ENCODE measurements around the gene TEX54.

The TEX54 gene

GRCh38 chr11:62811659-62812058 lies 21.0 kb downstream of the TEX54 start:
- H3K4me1 Mint-ChIP-seq, result peaks cover 1% of the 10 kb centered on the region
- H3K27ac Mint-ChIP-seq, result no peak overlapping the region
- no peaks in the 10 kb centered on the region for H3K36me3 Mint-ChIP-seq
- H3K9me3 Mint-ChIP-seq, result no peaks in the 10 kb centered on the region
- no peak overlapping the region for H3K4me3 Mint-ChIP-seq
- no peaks in the 10 kb centered on the region for H3K27me3 Mint-ChIP-seq

- no peaks in the 10 kb centered on the region for H3K27me3 Mint-ChIP-seq
- H3K9me3 Mint-ChIP-seq, result no peaks in the 10 kb centered on the region
- H3K4me1 Mint-ChIP-seq, result peaks cover 8% of the 10 kb centered on the region
- peak overlapping the region; percentile 38 for H3K27ac Mint-ChIP-seq
- H3K36me3 Mint-ChIP-seq, result no peaks in the 10 kb centered on the region
- H3K4me3 Mint-ChIP-seq, result no peak overlapping the region
Measured at GRCh38 chr11:62810748-62811147, 21.9 kb downstream of the TEX54 start.

GRCh38 chr11:62806611-62807121 lies 26.0 kb downstream of the TEX54 start:
- Mint-ChIP-seq H3K9me3 (no peaks in the 10 kb centered on the region), H3K36me3 (peaks cover 9% of the 10 kb centered on the region), H3K4me3 (peak overlapping the region; percentile 100), H3K4me1 (peaks cover 34% of the 10 kb centered on the region), H3K27me3 (no peaks in the 10 kb centered on the region), H3K27ac (no peak overlapping the region)

GRCh38 chr11:62805961-62806441 lies 26.6 kb downstream of the TEX54 start:
- no peaks in the 10 kb centered on the region for H3K27me3 Mint-ChIP-seq
- peaks cover 9% of the 10 kb centered on the region for H3K36me3 Mint-ChIP-seq
- H3K9me3 Mint-ChIP-seq, result no peaks in the 10 kb centered on the region
- H3K4me1 Mint-ChIP-seq, result peaks cover 40% of the 10 kb centered on the region
- peak overlapping the region; percentile 100 for H3K27ac Mint-ChIP-seq
- H3K4me3 Mint-ChIP-seq, result peak overlapping the region; percentile 100

GRCh38 chr11:62805076-62805892 lies 27.4 kb downstream of the TEX54 start, which contains the start of gene NXF1:
Gene NXF1 (minus strand): TSS chr11:62805440. CDS start chr11:62805356, 84 bp downstream.
- peak within 1 kb of the TSS; percentile 100 for H3K27ac Mint-ChIP-seq
- H3K36me3 Mint-ChIP-seq, result peaks cover 12% of the 10 kb centered on the region
- peak within 1 kb of the TSS; percentile 100 for H3K4me3 Mint-ChIP-seq
- H3K4me1 Mint-ChIP-seq, result peaks cover 41% of the 10 kb centered on the region
- no peaks in the 10 kb centered on the region for H3K9me3 Mint-ChIP-seq
- no peaks in the 10 kb centered on the region for H3K27me3 Mint-ChIP-seq

- Mint-ChIP-seq H3K4me3 (peak overlapping the region; percentile 100), H3K9me3 (no peaks in the 10 kb centered on the region), H3K4me1 (peaks cover 41% of the 10 kb centered on the region), H3K36me3 (peaks cover 15% of the 10 kb centered on the region), H3K27me3 (no peaks in the 10 kb centered on the region), H3K27ac (peak overlapping the region; percentile 100)
Measured at GRCh38 chr11:62804310-62805075, 28.1 kb downstream of the TEX54 start.

- Mint-ChIP-seq H3K27ac (peak overlapping the region; percentile 70), H3K9me3 (no peaks in the 10 kb centered on the region), H3K4me3 (no peak overlapping the region), H3K36me3 (peaks cover 19% of the 10 kb centered on the region), H3K4me1 (peaks cover 34% of the 10 kb centered on the region), H3K27me3 (no peaks in the 10 kb centered on the region)
Measured at GRCh38 chr11:62801071-62801470, 31.6 kb downstream of the TEX54 start.

- Mint-ChIP-seq H3K9me3 (no peaks in the 10 kb centered on the region), H3K4me3 (no peak overlapping the region), H3K27me3 (no peaks in the 10 kb centered on the region), H3K27ac (no peak overlapping the region), H3K36me3 (peaks cover 18% of the 10 kb centered on the region), H3K4me1 (peaks cover 29% of the 10 kb centered on the region)
Measured at GRCh38 chr11:62799486-62799885, 33.2 kb downstream of the TEX54 start.

- Mint-ChIP-seq H3K4me3 (no peak overlapping the region), H3K36me3 (peaks cover 19% of the 10 kb centered on the region), H3K4me1 (peaks cover 17% of the 10 kb centered on the region), H3K27ac (no peak overlapping the region), H3K9me3 (no peaks in the 10 kb centered on the region), H3K27me3 (no peaks in the 10 kb centered on the region)
Measured at GRCh38 chr11:62796281-62796680, 36.4 kb downstream of the TEX54 start.

- Mint-ChIP-seq H3K27ac (peak overlapping the region; percentile 5), H3K9me3 (no peaks in the 10 kb centered on the region), H3K4me1 (peaks cover 31% of the 10 kb centered on the region), H3K4me3 (no peak overlapping the region), H3K27me3 (no peaks in the 10 kb centered on the region), H3K36me3 (peaks cover 18% of the 10 kb centered on the region)
Measured at GRCh38 chr11:62794201-62794775, 38.4 kb downstream of the TEX54 start.

- no peaks in the 10 kb centered on the region for H3K9me3 Mint-ChIP-seq
- peaks cover 13% of the 10 kb centered on the region for H3K36me3 Mint-ChIP-seq
- peak overlapping the region; percentile 95 for H3K4me3 Mint-ChIP-seq
- peaks cover 44% of the 10 kb centered on the region for H3K4me1 Mint-ChIP-seq
- H3K27ac Mint-ChIP-seq, result peak overlapping the region; percentile 90
- no peaks in the 10 kb centered on the region for H3K27me3 Mint-ChIP-seq
Measured at GRCh38 chr11:62792202-62792575, 40.5 kb downstream of the TEX54 start.

GRCh38 chr11:62791501-62792201 lies 41.0 kb downstream of the TEX54 start, which contains the start of gene TMEM223:
Gene TMEM223 (minus strand): TSS chr11:62792006. CDS start chr11:62791994, 12 bp downstream.
- Mint-ChIP-seq H3K4me1 (peaks cover 44% of the 10 kb centered on the region), H3K4me3 (peak within 1 kb of the TSS; percentile 95), H3K9me3 (no peaks in the 10 kb centered on the region), H3K36me3 (peaks cover 13% of the 10 kb centered on the region), H3K27ac (peak within 1 kb of the TSS; percentile 96), H3K27me3 (no peaks in the 10 kb centered on the region)

GRCh38 chr11:62789576-62789975 lies 43.1 kb downstream of the TEX54 start:
- Mint-ChIP-seq H3K4me3 (peak overlapping the region; percentile 95), H3K27me3 (no peaks in the 10 kb centered on the region), H3K4me1 (peaks cover 54% of the 10 kb centered on the region), H3K36me3 (peaks cover 9% of the 10 kb centered on the region), H3K9me3 (no peaks in the 10 kb centered on the region), H3K27ac (peak overlapping the region; percentile 78)

- peaks cover 9% of the 10 kb centered on the region for H3K36me3 Mint-ChIP-seq
- peak overlapping the region; percentile 78 for H3K27ac Mint-ChIP-seq
- peaks cover 49% of the 10 kb centered on the region for H3K4me1 Mint-ChIP-seq
- no peaks in the 10 kb centered on the region for H3K27me3 Mint-ChIP-seq
- H3K9me3 Mint-ChIP-seq, result no peaks in the 10 kb centered on the region
- H3K4me3 Mint-ChIP-seq, result peak overlapping the region; percentile 95
Measured at GRCh38 chr11:62788991-62789390, 43.6 kb downstream of the TEX54 start.
